DMS79 treated with DMSO at 0.1 percent for 48 hours (cell line): ENCODE measurements around the gene VWA5A.
"Not testable (repeated sequence)": the region's sequence is repeated elsewhere in the genome, so short reads cannot be mapped to it uniquely, and the experiment has no call there.

Source experiments
- DNase-seq: peaks from one replicate; lab custom pipeline; 2025; lab: John Stamatoyannopoulos, UW

Gene VWA5A

GRCh38 chr11:124170315-124170714 lies 55.1 kb downstream of the VWA5A start:
- not testable (repeated sequence) for DNase-seq

GRCh38 chr11:124170801-124171586 lies 55.7 kb downstream of the VWA5A start:
- DNase-seq = no peak

GRCh38 chr11:124172101-124172500 lies 56.9 kb downstream of the VWA5A start:
- no peak for DNase-seq

- no peak for DNase-seq
These were observed 57.3 kb downstream of the VWA5A start for GRCh38 chr11:124172599-124172998.

GRCh38 chr11:124174001-124174583 lies 58.8 kb downstream of the VWA5A start:
- peak; percentile 29 for DNase-seq

- no peak for DNase-seq
These were observed 61.9 kb downstream of the VWA5A start for GRCh38 chr11:124176925-124177715.

- DNase-seq = no peak
These were observed 64.1 kb downstream of the VWA5A start for GRCh38 chr11:124179310-124179709.

GRCh38 chr11:124183068-124183467 lies 67.8 kb downstream of the VWA5A start, which contains the start of gene OR10D3:
TSS of gene OR10D3 (plus strand) at chr11:124183345. CDS start at chr11:124185270, 1,925 bp downstream.
- no peak for DNase-seq

- no peak for DNase-seq
These were observed 75.3 kb downstream of the VWA5A start for GRCh38 chr11:124190298-124191139.

GRCh38 chr11:124193221-124194010 lies 78.2 kb downstream of the VWA5A start:
- DNase-seq = no peak

- no peak for DNase-seq
These were observed 79.3 kb downstream of the VWA5A start for GRCh38 chr11:124194293-124195188.

GRCh38 chr11:124195189-124195734 lies 80.0 kb downstream of the VWA5A start:
- no peak for DNase-seq
